Transverse colon (tissue), 4 donors: ENCODE results near the gene AFG1L.

ENCODE experiments used
- EP300 ChIP-seq: sonication (generic); formaldehyde crosslinking; IDR thresholded peaks from one replicate; pipeline ENCODE4 v1.6.1; 2017; ENCODE audit warnings: antibody characterized with exemption, low read depth
- POLR2A ChIP-seq: fragments of 450-650 bp; IDR thresholded peaks from one replicate; pipeline ENCODE4 v1.6.1; 2016; ENCODE audit warnings: antibody characterized with exemption, mild to moderate bottlenecking, moderate library complexity
- POLR2AphosphoS5 ChIP-seq, 3 donors: sonication (generic); formaldehyde crosslinking; IDR thresholded peaks; one replicate each; pipeline ENCODE4 v1.6.1; 2016; ENCODE audit warnings: antibody characterized with exemption in 3 of 3
- TF ChIP-seq, protein P1 (sequence below), 5 experiments: fragments of 200-600 bp in 3 of 5; fragments of 450-650 bp in 2 of 5; sonication (generic) in 3 of 5; IDR thresholded peaks; 1 replicate in 2 of 5; 2 replicates in 3 of 5; pipeline ENCODE4 v1.5.1; 2016 to 2017; ENCODE audit warnings: antibody characterized with exemption in 5 of 5, inconsistent platforms in 3 of 5, mild to moderate bottlenecking in 2 of 5, moderate library complexity in 1 of 5

DNA sequence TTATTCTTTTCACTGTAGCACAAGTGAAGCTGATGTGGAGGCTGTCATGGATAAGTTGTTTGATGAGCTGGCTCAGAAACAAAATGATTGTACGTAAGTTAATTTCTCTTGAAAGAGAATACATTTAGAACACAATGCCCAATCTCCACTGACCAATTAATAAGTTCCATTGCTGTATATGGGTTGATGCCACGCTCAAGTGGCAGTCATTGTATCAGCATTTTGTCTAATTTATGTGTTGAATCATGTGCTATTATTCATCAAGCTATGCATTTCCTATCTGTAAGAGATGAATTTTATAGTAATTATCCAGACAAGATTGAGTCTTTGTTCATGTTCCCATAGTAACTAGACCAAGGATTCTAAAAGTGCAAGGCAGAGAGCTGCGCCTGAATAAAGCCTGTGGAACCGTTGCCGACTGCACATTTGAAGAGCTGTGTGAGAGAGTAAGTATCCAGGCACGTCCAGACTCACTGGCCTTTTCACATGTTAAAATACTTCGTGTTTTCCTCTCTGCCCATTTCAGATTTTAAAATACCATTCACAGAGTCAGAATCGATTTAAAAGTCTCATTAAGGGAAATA is 182.1 kb downstream of the AFG1L start:
- TF ChIP-seq, protein P1, sequence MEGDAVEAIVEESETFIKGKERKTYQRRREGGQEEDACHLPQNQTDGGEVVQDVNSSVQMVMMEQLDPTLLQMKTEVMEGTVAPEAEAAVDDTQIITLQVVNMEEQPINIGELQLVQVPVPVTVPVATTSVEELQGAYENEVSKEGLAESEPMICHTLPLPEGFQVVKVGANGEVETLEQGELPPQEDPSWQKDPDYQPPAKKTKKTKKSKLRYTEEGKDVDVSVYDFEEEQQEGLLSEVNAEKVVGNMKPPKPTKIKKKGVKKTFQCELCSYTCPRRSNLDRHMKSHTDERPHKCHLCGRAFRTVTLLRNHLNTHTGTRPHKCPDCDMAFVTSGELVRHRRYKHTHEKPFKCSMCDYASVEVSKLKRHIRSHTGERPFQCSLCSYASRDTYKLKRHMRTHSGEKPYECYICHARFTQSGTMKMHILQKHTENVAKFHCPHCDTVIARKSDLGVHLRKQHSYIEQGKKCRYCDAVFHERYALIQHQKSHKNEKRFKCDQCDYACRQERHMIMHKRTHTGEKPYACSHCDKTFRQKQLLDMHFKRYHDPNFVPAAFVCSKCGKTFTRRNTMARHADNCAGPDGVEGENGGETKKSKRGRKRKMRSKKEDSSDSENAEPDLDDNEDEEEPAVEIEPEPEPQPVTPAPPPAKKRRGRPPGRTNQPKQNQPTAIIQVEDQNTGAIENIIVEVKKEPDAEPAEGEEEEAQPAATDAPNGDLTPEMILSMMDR (IDR thresholded peaks at IDR 0.05) = no peak
- TF ChIP-seq POLR2A = no peak
- no peak for TF ChIP-seq EP300
- TF ChIP-seq POLR2AphosphoS5 (IDR thresholded peaks at IDR 0.05) = no peak
